HG03558 (cell line): Measurements from ENCODE around the gene NUP50.
"Not testable (repeated sequence)": the region's sequence is repeated elsewhere in the genome, so short reads cannot be mapped to it uniquely, and the experiment has no call there.

Experiments
- ATAC-seq: cut with Tn5 transposase; IDR thresholded peaks from one replicate; pipeline ENCODE4 v1.9.1; 2021; ENCODE audit warnings: moderate number of reproducible peaks; ENCODE audit not compliant: unreplicated experiment; ENCODE audit errors: extremely low read depth

Gene NUP50

GRCh38 chr22:45159652-45160462 is 3.9 kb upstream of the NUP50 start:
- ATAC-seq, result no peak

- ATAC-seq, result no peak
Measured at GRCh38 chr22:45162531-45162930, 1.2 kb upstream of the NUP50 start.

GRCh38 chr22:45163099-45163450 is 650 bp upstream of the NUP50 start:
- no peak for ATAC-seq

GRCh38 chr22:45164270-45165088 is 754 bp downstream of the NUP50 start:
- ATAC-seq, result no peak

- no peak for ATAC-seq
Measured at GRCh38 chr22:45166932-45167331, 3.2 kb downstream of the NUP50 start.

- ATAC-seq, result no peak
Measured at GRCh38 chr22:45169591-45170466, 6.1 kb downstream of the NUP50 start.

- no peak for ATAC-seq
Measured at GRCh38 chr22:45171830-45172229, 8.1 kb downstream of the NUP50 start.

- ATAC-seq, result no peak
Measured at GRCh38 chr22:45172881-45173585, 9.3 kb downstream of the NUP50 start.

- ATAC-seq, result no peak
Measured at GRCh38 chr22:45179276-45180049, 15.7 kb downstream of the NUP50 start.

- ATAC-seq, result no peak
Measured at GRCh38 chr22:45180146-45180679, 16.5 kb downstream of the NUP50 start.

- no peak for ATAC-seq
Measured at GRCh38 chr22:45181240-45181639, 17.5 kb downstream of the NUP50 start.

GRCh38 chr22:45181766-45182165 is 18.0 kb downstream of the NUP50 start:
- no peak for ATAC-seq

- ATAC-seq, result no peak
Measured at GRCh38 chr22:45183974-45184373, 20.2 kb downstream of the NUP50 start.

- no peak for ATAC-seq
Measured at GRCh38 chr22:45185718-45186514, 22.2 kb downstream of the NUP50 start.

- no peak for ATAC-seq
Measured at GRCh38 chr22:45187891-45188290, 24.2 kb downstream of the NUP50 start.

GRCh38 chr22:45188779-45189178 is 25.1 kb downstream of the NUP50 start:
- no peak for ATAC-seq

GRCh38 chr22:45190202-45190872 is 26.6 kb downstream of the NUP50 start:
- ATAC-seq, result no peak

GRCh38 chr22:45191746-45192145 is 28.0 kb downstream of the NUP50 start:
- ATAC-seq, result not testable (repeated sequence)
